Measurements from ENCODE around the gene EIF1B. TPM values are rescaled to one million over a fixed set of nuclear protein-coding genes. Genes with fewer than 3 reads are reported as not detected.

The EIF1B gene
- total RNA-seq, 4 donors from 2014 or later = 27.4 to 45.6 (median 38.1) TPM

- TF ChIP-seq CTCF (IDR thresholded peaks at IDR 0.05) = no peak
- no peak for ATAC-seq (ENCODE audit: low FRiP score)
Measured at GRCh38 chr3:40332684-40333083, 23.2 kb downstream of the EIF1B start.

GRCh38 chr3:40333416-40333815 is 23.9 kb downstream of the EIF1B start:
- TF ChIP-seq CTCF (IDR thresholded peaks at IDR 0.05) = no peak
- ATAC-seq (ENCODE audit: low FRiP score) = no peak
- DNase-seq (ENCODE audit: low spot score) = no peak

More at GRCh38 chr3:40332684-40333083, 23.2 kb downstream of the EIF1B start:
- DNase-seq (ENCODE audit: low spot score) = no peak

- DNase-seq (ENCODE audit: low spot score) = no peak
- no peak for ATAC-seq (ENCODE audit: low FRiP score)
- TF ChIP-seq CTCF (IDR thresholded peaks at IDR 0.05) = no peak
Measured at GRCh38 chr3:40333852-40334251, 24.3 kb downstream of the EIF1B start.

- no peak for TF ChIP-seq CTCF (IDR thresholded peaks at IDR 0.05)
- no peak for DNase-seq (ENCODE audit: low spot score)
- ATAC-seq (ENCODE audit: low FRiP score) = no peak
Measured at GRCh38 chr3:40336101-40336500, 26.6 kb downstream of the EIF1B start.

GRCh38 chr3:40336511-40337135 is 27.1 kb downstream of the EIF1B start:
- no peak for TF ChIP-seq CTCF (IDR thresholded peaks at IDR 0.05)
- ATAC-seq (ENCODE audit: low FRiP score) (no peak), DNase-seq (ENCODE audit: low spot score) (no peak)

GRCh38 chr3:40337136-40338108 is 27.9 kb downstream of the EIF1B start:
- DNase-seq (ENCODE audit: low spot score) (no peak), ATAC-seq (ENCODE audit: low FRiP score) (no peak)
- TF ChIP-seq CTCF (IDR thresholded peaks at IDR 0.05) = no peak
